Stimulated activated CD8-positive, alpha-beta memory T cell treated with anti-CD3 and anti-CD28 coated beads, Interleukin-15, amount 100 ng/mL, for 1 hour (primary cell): ENCODE measurements around the gene BICDL1.

Experiments
- DNase-seq: peaks from one replicate; pipeline ENCODE4 v3.0.0-alpha.2; 2020; ENCODE audit warnings: low read depth

Gene BICDL1

GRCh38 chr12:120131116-120131515 lies 142.1 kb downstream of the BICDL1 start:
- DNase-seq: no peak

GRCh38 chr12:120132054-120132836 lies 143.2 kb downstream of the BICDL1 start:
- DNase-seq: no peak

GRCh38 chr12:120132863-120133385 lies 143.9 kb downstream of the BICDL1 start:
- DNase-seq: no peak

GRCh38 chr12:120134307-120134980 lies 145.4 kb downstream of the BICDL1 start:
- no peak for DNase-seq

GRCh38 chr12:120136093-120136770 lies 147.2 kb downstream of the BICDL1 start:
- DNase-seq: no peak

GRCh38 chr12:120137833-120138232 lies 148.8 kb downstream of the BICDL1 start:
- no peak for DNase-seq

- no peak for DNase-seq
Observed at GRCh38 chr12:120138366-120138765, 149.3 kb downstream of the BICDL1 start.

GRCh38 chr12:120139958-120140357 lies 150.9 kb downstream of the BICDL1 start:
- no peak for DNase-seq

- no peak for DNase-seq
Observed at GRCh38 chr12:120140603-120141002, 151.6 kb downstream of the BICDL1 start.

- no peak for DNase-seq
Observed at GRCh38 chr12:120141336-120141735, 152.3 kb downstream of the BICDL1 start.

- DNase-seq: no peak
Observed at GRCh38 chr12:120142231-120142877, 153.3 kb downstream of the BICDL1 start.
